ENCODE measurements around the gene LSAMP.

- no peak for TF ChIP-seq CTCF (conservative IDR thresholded peaks at IDR 0.05; ENCODE audit: low read length)
- TF ChIP-seq EZH2phosphoT487 (IDR thresholded peaks at IDR 0.05; ENCODE audit: borderline replicate concordance) = no peak
These were observed 159.4 kb downstream of the LSAMP start for GRCh38 chr3:116285781-116286421.
